GM21786 (cell line): ENCODE results near the gene GPR150.

Source experiments
- ATAC-seq: cut with Tn5 transposase; IDR thresholded peaks from one replicate; pipeline ENCODE4 v1.9.1; 2021; ENCODE audit not compliant: unreplicated experiment

Gene GPR150

GRCh38 chr5:95649842-95650620 is 30.1 kb downstream of the GPR150 start:
- no peak for ATAC-seq

- no peak for ATAC-seq
Observed at GRCh38 chr5:95652849-95653248, 33.0 kb downstream of the GPR150 start.

- ATAC-seq = no peak
Observed at GRCh38 chr5:95654196-95654595, 34.3 kb downstream of the GPR150 start.

- no peak for ATAC-seq
Observed at GRCh38 chr5:95655575-95655974, 35.7 kb downstream of the GPR150 start.

- no peak for ATAC-seq
Observed at GRCh38 chr5:95660060-95660459, 40.2 kb downstream of the GPR150 start.

- no peak for ATAC-seq
Observed at GRCh38 chr5:95662946-95663345, 43.1 kb downstream of the GPR150 start.

- ATAC-seq = no peak
Observed at GRCh38 chr5:95664204-95664786, 44.4 kb downstream of the GPR150 start.

GRCh38 chr5:95667061-95667618 is 47.3 kb downstream of the GPR150 start:
- no peak for ATAC-seq

GRCh38 chr5:95667678-95668077 is 47.8 kb downstream of the GPR150 start:
- ATAC-seq = no peak

- no peak for ATAC-seq
Observed at GRCh38 chr5:95668216-95668615, 48.3 kb downstream of the GPR150 start.

- no peak for ATAC-seq
Observed at GRCh38 chr5:95668728-95669127, 48.8 kb downstream of the GPR150 start.

GRCh38 chr5:95669540-95669939 is 49.7 kb downstream of the GPR150 start:
- no peak for ATAC-seq

GRCh38 chr5:95669985-95670384 is 50.1 kb downstream of the GPR150 start:
- no peak for ATAC-seq

- no peak for ATAC-seq
Observed at GRCh38 chr5:95670568-95670967, 50.7 kb downstream of the GPR150 start.
